AG10803 (cell line): Measurements from ENCODE around the gene PLA2G12A.

Experiments
- DNase-seq: peaks from one replicate; pipeline ENCODE4 v3.0.0; 2010; ENCODE audit warnings: low read depth
- H3K4me3 ChIP-seq: 2 replicates; pipeline ENCODE4 v1.5.1; 2011; ENCODE audit warnings: mild to moderate bottlenecking, low read length, control low read depth
- TF ChIP-seq, protein P1 (sequence below): conservative IDR thresholded peaks from 2 replicates; pipeline ENCODE4 v1.5.1; 2011; ENCODE audit warnings: mild to moderate bottlenecking, low read length, control low read depth, inconsistent platforms

PLA2G12A gene

DNA sequence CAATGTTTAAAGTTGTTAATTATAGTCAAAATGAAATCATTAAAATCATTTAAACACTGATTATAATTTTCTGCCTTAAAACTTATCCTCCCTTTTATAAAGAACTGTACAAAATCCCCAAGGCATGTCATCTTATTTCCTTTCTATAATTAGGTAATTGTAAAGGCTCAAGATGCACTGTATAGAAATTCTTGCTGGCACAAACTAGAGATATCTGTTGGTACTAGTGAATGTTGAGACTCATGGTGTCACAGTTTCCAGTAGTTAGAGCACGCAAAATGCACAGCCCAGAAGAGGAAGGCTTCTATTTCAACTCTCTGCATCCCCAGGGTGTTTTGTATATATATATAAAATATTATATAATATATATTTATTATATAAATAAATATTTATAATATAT, 22.7 kb upstream of the PLA2G12A start:
- H3K4me3 ChIP-seq, result no peak overlapping the region
- DNase-seq, result no peak
- TF ChIP-seq, protein P1, sequence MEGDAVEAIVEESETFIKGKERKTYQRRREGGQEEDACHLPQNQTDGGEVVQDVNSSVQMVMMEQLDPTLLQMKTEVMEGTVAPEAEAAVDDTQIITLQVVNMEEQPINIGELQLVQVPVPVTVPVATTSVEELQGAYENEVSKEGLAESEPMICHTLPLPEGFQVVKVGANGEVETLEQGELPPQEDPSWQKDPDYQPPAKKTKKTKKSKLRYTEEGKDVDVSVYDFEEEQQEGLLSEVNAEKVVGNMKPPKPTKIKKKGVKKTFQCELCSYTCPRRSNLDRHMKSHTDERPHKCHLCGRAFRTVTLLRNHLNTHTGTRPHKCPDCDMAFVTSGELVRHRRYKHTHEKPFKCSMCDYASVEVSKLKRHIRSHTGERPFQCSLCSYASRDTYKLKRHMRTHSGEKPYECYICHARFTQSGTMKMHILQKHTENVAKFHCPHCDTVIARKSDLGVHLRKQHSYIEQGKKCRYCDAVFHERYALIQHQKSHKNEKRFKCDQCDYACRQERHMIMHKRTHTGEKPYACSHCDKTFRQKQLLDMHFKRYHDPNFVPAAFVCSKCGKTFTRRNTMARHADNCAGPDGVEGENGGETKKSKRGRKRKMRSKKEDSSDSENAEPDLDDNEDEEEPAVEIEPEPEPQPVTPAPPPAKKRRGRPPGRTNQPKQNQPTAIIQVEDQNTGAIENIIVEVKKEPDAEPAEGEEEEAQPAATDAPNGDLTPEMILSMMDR, result no peak

DNA sequence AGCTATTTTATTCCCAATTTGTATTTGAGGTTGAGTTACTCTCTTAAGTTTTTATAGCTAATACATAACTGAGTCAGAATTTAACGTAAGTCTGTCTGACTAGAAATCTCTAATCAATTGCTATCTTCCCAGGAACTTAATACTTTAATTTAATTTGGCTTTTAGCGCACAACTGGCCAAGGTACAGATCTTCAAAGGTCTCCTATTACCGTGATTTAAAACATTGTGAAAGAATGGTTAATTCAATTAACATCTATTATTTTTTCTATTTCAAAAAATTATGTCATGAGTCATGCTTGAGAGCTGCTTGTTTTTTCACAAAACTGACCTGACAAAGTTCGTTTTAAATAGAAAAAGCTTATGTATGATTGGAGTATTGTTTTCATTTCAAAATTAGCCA, 22.0 kb upstream of the PLA2G12A start:
- no peak for DNase-seq
- H3K4me3 ChIP-seq, result no peak overlapping the region
- TF ChIP-seq, protein P1, result no peak

DNA sequence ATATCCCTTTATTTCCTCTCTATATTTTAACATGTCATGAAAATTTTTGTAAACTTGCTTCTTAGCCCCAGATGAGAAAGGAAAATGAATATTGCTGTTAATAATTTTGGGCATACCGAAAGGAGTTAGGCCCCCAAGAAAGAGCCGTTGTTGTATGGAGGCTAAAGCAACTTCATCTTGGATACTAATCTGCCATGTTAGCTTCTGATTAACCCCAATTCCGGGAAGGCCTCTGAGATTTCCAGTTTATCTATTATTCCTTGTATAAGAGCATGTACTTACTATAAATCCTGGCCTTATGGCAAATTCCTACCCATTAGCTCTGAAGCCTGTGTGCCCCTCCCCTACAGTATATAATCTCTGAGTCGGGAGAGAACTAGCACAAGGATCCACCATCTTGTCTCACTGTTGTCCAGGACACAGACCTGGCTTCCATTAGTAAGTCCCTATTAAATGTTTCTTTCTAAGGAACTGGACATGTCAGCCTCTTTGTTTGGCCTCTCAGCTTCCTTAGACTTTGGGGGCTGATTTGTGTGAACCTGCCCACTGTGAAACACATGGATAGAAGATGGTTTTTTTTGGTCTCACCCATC, 20.9 kb upstream of the PLA2G12A start:
- TF ChIP-seq, protein P1, result no peak
- no peak overlapping the region for H3K4me3 ChIP-seq
- no peak for DNase-seq

DNA sequence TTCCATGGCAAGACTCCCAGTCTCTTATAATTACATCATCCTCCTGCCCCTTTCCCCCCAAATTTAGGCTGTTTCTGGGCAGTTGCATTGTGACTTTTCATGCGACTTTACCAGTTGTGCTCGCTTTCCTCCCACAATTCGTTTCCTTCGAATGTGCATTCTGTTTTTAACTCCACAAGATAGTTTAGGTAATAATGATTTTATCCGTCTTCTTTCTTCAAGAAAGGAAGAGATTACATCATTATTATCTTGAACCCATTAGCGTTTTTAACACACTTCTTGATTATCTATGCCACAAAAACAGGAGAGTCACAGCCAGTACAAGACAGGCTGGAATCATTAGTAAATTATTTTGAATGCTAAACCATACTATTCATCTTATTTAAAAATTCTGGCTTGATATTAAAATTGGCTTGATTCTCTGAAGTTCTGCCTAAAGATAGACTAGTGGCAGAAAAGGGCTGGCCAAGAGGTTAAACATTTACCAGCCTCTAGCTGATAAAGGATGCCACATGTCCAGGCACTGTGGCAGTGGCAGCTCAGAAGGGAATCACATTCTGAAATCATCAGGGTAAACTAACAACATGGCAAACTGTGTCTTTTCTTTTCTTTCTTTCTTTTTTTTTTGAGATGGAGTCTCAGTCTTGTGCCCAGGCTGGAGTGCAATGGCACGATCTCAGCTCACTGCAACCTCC, 19.7 kb upstream of the PLA2G12A start:
- DNase-seq, result no peak
- TF ChIP-seq, protein P1, result no peak
- no peak overlapping the region for H3K4me3 ChIP-seq

DNA sequence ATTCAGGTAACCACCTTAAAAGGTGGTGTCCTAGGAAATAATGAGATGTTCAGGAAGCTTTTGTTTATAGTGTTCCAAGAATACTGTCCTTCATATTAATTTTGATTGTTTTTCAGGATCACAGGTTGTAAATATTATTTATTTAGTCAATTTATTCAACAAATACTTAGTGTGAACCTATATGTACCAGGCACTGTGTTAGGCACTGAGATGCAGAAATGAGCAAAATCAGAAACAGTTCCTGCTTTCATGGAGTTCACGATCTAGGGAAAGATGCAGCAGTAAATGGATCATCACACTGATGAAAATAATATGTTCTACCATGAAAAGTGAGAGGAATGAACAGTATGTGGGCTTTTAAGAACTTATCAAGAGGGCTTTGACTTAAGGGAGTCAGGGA, 18.2 kb upstream of the PLA2G12A start:
- TF ChIP-seq, protein P1, result no peak
- DNase-seq, result no peak
- no peak overlapping the region for H3K4me3 ChIP-seq

DNA sequence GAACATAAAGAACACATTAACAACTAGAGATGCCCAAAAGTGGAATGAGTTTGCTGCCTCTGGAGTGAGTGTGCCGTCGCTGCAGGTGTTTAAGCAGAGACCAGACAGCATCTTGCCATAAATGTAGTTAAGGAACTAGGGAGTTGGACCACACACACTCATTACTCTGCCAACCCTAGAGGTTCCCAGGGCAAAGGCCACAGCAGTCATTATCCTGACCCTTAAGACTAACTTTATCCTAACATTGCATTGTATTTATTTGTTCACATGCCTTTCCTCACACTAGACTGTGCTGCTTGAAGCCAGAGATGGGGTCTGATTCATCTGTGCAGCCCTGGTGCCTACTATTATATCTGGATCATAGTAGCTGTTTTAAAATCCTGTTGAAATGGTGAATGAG, 16.9 kb upstream of the PLA2G12A start:
- DNase-seq, result no peak
- TF ChIP-seq, protein P1, result no peak
- no peak overlapping the region for H3K4me3 ChIP-seq

DNA sequence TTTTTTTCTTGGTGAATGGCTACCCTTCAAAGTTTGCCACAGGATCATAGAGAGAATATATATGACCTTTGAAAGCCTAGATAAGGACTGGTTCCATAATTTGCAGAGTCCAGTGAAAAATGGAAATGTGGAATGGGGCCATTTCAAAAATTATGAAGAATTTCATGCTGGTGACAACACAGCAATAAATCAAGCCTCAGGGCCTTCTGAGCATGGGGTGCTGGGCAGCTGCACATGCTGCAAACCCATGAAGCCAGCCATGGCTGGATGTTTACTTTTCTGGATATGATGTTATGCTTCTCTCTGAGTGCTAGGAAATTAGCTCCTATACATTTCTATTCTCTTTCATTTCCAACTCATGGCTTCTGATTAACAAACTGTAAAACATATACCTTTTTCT, 16.0 kb upstream of the PLA2G12A start:
- TF ChIP-seq, protein P1, result no peak
- no peak for DNase-seq
- H3K4me3 ChIP-seq, result no peak overlapping the region
